Uterus (tissue), 4 donors: ENCODE measurements around the gene MAP3K8. TPM values are rescaled to one million over a fixed set of nuclear protein-coding genes. Genes with fewer than 3 reads are reported as not detected.

ENCODE experiments used
- DNase-seq, 2 donors: peaks; one replicate each; pipeline ENCODE4 v3.0.0-alpha.2; 2019 to 2020
- H3K27ac ChIP-seq, 2 donors: fragments of 200-600 bp; sonication (generic); 1 replicate in 1 of 2; 2 replicates in 1 of 2; pipeline ENCODE4 v1.5.1; 2016 to 2018
- H3K27me3 ChIP-seq, 2 donors: fragments of 200-600 bp; sonication (generic); one replicate each; pipeline ENCODE4 v1.5.1; 2018 to 2019; ENCODE audit warnings: control low read depth in 1 of 2
- H3K36me3 ChIP-seq, 2 donors: fragments of 200-600 bp; sonication (generic); one replicate each; pipeline ENCODE4 v1.5.1; 2019; ENCODE audit warnings: control low read depth in 1 of 2
- H3K4me1 ChIP-seq, 2 donors: fragments of 200-600 bp; sonication (generic); one replicate each; pipeline ENCODE4 v1.5.1; 2018 to 2019; ENCODE audit warnings: control low read depth in 1 of 2
- H3K4me3 ChIP-seq, 2 donors: fragments of 200-600 bp; sonication (generic); 1 replicate in 1 of 2; 2 replicates in 1 of 2; pipeline ENCODE4 v1.5.1; 2018 to 2019; ENCODE audit warnings: mild to moderate bottlenecking in 1 of 2
- H3K9me3 ChIP-seq, 2 donors: fragments of 200-600 bp; sonication (generic); one replicate each; pipeline ENCODE4 v1.5.1; 2019; ENCODE audit warnings: control low read depth in 1 of 2
- CTCF ChIP-seq, 4 experiments: fragments of 200-600 bp in 2 of 4; fragments of 450-650 bp in 2 of 4; sonication (generic) in 2 of 4; IDR thresholded peaks; one replicate each; pipeline ENCODE4 v1.5.1; 2016 to 2019; ENCODE audit warnings: antibody characterized with exemption in 4 of 4, mild to moderate bottlenecking in 2 of 4, moderate library complexity in 1 of 4
- POLR2A ChIP-seq, 2 donors: fragments of 450-650 bp; IDR thresholded peaks; one replicate each; pipeline ENCODE4 v1.6.1; 2016; ENCODE audit warnings: antibody characterized with exemption in 2 of 2, mild to moderate bottlenecking in 1 of 2, moderate library complexity in 1 of 2
- intact Hi-C: fragments of 100-400 bp; cut with DNase I; formaldehyde crosslinking; loops from one replicate; pipeline ENCODE4 v1.15.1; 2023; ENCODE audit warnings: low total_unique reads
- total RNA-seq, 4 donors: library from RNA; depleted of rRNA in 3 of 4; stranded (reverse); fragments of >200 nt in 3 of 4; gene quantifications; one replicate each; pipeline versions ENCODE4 v1.1.0 to v1.2.4, GENCODE V29; 2014 to 2023
- donor health status: DM: yes; HTN: yes; CAD: no.

The MAP3K8 gene
- total RNA-seq, 4 donors from 2014 or later = 13.3 to 63.0 (median 24.4) TPM

GRCh38 chr10:30462513-30462912 is 28.5 kb downstream of the MAP3K8 start:
- TF ChIP-seq CTCF (IDR thresholded peaks at IDR 0.05) = no peak
- Histone ChIP-seq H3K36me3 (no peaks in the 10 kb centered on the region), H3K27ac (no peak overlapping the region), H3K27me3 (no peaks in the 10 kb centered on the region), H3K4me1 (no peaks in the 10 kb centered on the region), H3K9me3 (no peaks in the 10 kb centered on the region), H3K4me3 (no peak overlapping the region)
- intact Hi-C loops = no loop called here
- no peak for DNase-seq

GRCh38 chr10:30463944-30464451 is 30.0 kb downstream of the MAP3K8 start:
- DNase-seq = no peak
- Histone ChIP-seq H3K27ac (peak overlapping the region in 1 of 2 donors; percentile 7), H3K4me3 (no peak overlapping the region), H3K36me3 (no peaks in the 10 kb centered on the region), H3K9me3 (no peaks in the 10 kb centered on the region), H3K27me3 (no peaks in the 10 kb centered on the region), H3K4me1 (no peaks in the 10 kb centered on the region)
- TF ChIP-seq POLR2A (IDR thresholded peaks at IDR 0.05) (no peak), CTCF (IDR thresholded peaks at IDR 0.05) (no peak)
- intact Hi-C loops = no loop called here

- Histone ChIP-seq H3K27ac (no peak overlapping the region), H3K9me3 (no peaks in the 10 kb centered on the region), H3K27me3 (no peaks in the 10 kb centered on the region), H3K4me1 (no peaks in the 10 kb centered on the region), H3K36me3 (no peaks in the 10 kb centered on the region), H3K4me3 (no peak overlapping the region)
- TF ChIP-seq POLR2A (IDR thresholded peaks at IDR 0.05) (no peak), CTCF (IDR thresholded peaks at IDR 0.05) (no peak)
- intact Hi-C loops = no loop called here
- DNase-seq = no peak
Observed at GRCh38 chr10:30464675-30465074, 30.7 kb downstream of the MAP3K8 start.

- no peak for DNase-seq
- Histone ChIP-seq H3K36me3 (no peaks in the 10 kb centered on the region), H3K4me1 (no peaks in the 10 kb centered on the region), H3K27ac (no peak overlapping the region), H3K9me3 (no peaks in the 10 kb centered on the region), H3K27me3 (no peaks in the 10 kb centered on the region), H3K4me3 (no peak overlapping the region)
- no peak for TF ChIP-seq CTCF (IDR thresholded peaks at IDR 0.05)
- TF ChIP-seq POLR2A (IDR thresholded peaks at IDR 0.05) = no peak
- intact Hi-C loops = no loop called here
Observed at GRCh38 chr10:30466445-30466844, 32.5 kb downstream of the MAP3K8 start.

- Histone ChIP-seq H3K36me3 (no peaks in the 10 kb centered on the region), H3K27me3 (no peaks in the 10 kb centered on the region), H3K27ac (no peak overlapping the region), H3K9me3 (no peaks in the 10 kb centered on the region), H3K4me1 (no peaks in the 10 kb centered on the region), H3K4me3 (no peak overlapping the region)
- TF ChIP-seq CTCF (IDR thresholded peaks at IDR 0.05) = no peak
- TF ChIP-seq POLR2A (IDR thresholded peaks at IDR 0.05) = no peak
- intact Hi-C loops = no loop called here
- DNase-seq = no peak
Observed at GRCh38 chr10:30467651-30468338, 33.8 kb downstream of the MAP3K8 start.
